ENCODE measurements around the gene MYBBP1A. TPM values are rescaled to one million over a fixed set of nuclear protein-coding genes. Genes with fewer than 3 reads are reported as not detected.

The MYBBP1A gene
- total and polyA plus RNA-seq, 2 of the 4 experiments (the other 2 are of a cell fraction): 22.6 to 45.9 TPM

- peaks cover 17% of the 10 kb centered on the region for H3K36me3 ChIP-seq (ENCODE audit: control insufficient read depth, insufficient read depth, low read length)
- no peak overlapping the region for H2BK120ac ChIP-seq (ENCODE audit: low read depth, low read length)
- no peak for TF ChIP-seq BHLHE40 (IDR thresholded peaks at IDR 0.05; ENCODE audit: low read depth, low read length)
- no peak for TF ChIP-seq CEBPB (IDR thresholded peaks at IDR 0.05; ENCODE audit: low read depth, low read length)
- no peak for TF ChIP-seq SMC3 (IDR thresholded peaks at IDR 0.05; ENCODE audit: low read depth, low read length)
- TF ChIP-seq FOS (IDR thresholded peaks at IDR 0.05; ENCODE audit: low read depth, low read length): no peak
- no peak for TF ChIP-seq RAD21 (IDR thresholded peaks at IDR 0.05; ENCODE audit: low read length)
- TF ChIP-seq, protein P1, sequence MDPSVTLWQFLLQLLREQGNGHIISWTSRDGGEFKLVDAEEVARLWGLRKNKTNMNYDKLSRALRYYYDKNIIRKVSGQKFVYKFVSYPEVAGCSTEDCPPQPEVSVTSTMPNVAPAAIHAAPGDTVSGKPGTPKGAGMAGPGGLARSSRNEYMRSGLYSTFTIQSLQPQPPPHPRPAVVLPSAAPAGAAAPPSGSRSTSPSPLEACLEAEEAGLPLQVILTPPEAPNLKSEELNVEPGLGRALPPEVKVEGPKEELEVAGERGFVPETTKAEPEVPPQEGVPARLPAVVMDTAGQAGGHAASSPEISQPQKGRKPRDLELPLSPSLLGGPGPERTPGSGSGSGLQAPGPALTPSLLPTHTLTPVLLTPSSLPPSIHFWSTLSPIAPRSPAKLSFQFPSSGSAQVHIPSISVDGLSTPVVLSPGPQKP (IDR thresholded peaks at IDR 0.05; ENCODE audit: borderline replicate concordance, low read depth, low read length): no peak
- TF ChIP-seq USF2 (IDR thresholded peaks at IDR 0.05; ENCODE audit: low read depth, low read length): no peak
- no peak for TF ChIP-seq RCOR1 (IDR thresholded peaks at IDR 0.05; ENCODE audit: insufficient replicate concordance, low read length)
- H3K56ac ChIP-seq (ENCODE audit: extremely low read depth, insufficient read depth, low read length): no peak overlapping the region
- H3K4me3 ChIP-seq (ENCODE audit: insufficient read depth, low read depth, low read length): no peak overlapping the region
- no peak overlapping the region for H2BK20ac ChIP-seq (ENCODE audit: low read depth, low read length)
- H2AFZ ChIP-seq (replicated peaks; ENCODE audit: low read length, poor library complexity): no peak overlapping the region
- H2AK5ac ChIP-seq (ENCODE audit: low read depth, low read length): no peak overlapping the region
- H3K9ac ChIP-seq (ENCODE audit: low read depth, low read length): no peak overlapping the region
- no peak overlapping the region for H3K4me2 ChIP-seq (ENCODE audit: low read depth, low read length)
- no peak overlapping the region for H3K27ac ChIP-seq (ENCODE audit: insufficient read depth, low read length)
- H3K14ac ChIP-seq (replicated peaks; ENCODE audit: low read depth, low read length): no peak overlapping the region
- BruUV-seq (replicated peaks): no TSS peak
- H3K27me3 ChIP-seq (ENCODE audit: control insufficient read depth, insufficient read depth, low read length): peaks cover 8% of the 10 kb centered on the region
- H2BK5ac ChIP-seq (ENCODE audit: low read depth, low read length, poor library complexity, severe bottlenecking): no peak overlapping the region
- no peaks in the 10 kb centered on the region for H3K79me1 ChIP-seq (ENCODE audit: low read depth in 1 of 2, low read length in 2 of 2)
- peaks cover 3% of the 10 kb centered on the region; the same call in 1 of the 2 replicates for H3K4me1 ChIP-seq (ENCODE audit: control insufficient read depth, insufficient read depth, low read length)
- H3K18ac ChIP-seq (ENCODE audit: low read depth, low read length): no peak overlapping the region
- ATAC-seq (ENCODE audit: low read depth) (no peak), DNase-seq (no peak)
- intact Hi-C loops (cut with micrococcal nuclease) (no loop called here), in situ Hi-C loops (cut with MboI; ENCODE audit: low sequenced_read_pairs) (no loop called here), dilution Hi-C loops (cut with HindIII; ENCODE audit: low sequenced_read_pairs, unreplicated experiment) (no loop called here)
- H3K9me1 ChIP-seq (ENCODE audit: insufficient read depth, low read length): no peaks in the 10 kb centered on the region
- no peak overlapping the region for H3K23ac ChIP-seq (ENCODE audit: low read depth, low read length)
- H4K5ac ChIP-seq (ENCODE audit: low read depth, low read length): no peak overlapping the region
- H3K9me3 ChIP-seq (ENCODE audit: control insufficient read depth, insufficient read depth, low read length): no peaks in the 10 kb centered on the region
- H4K91ac ChIP-seq (ENCODE audit: insufficient read depth, low read depth, low read length): no peak overlapping the region
- H2AK9ac ChIP-seq (replicated peaks; ENCODE audit: low read depth, low read length, poor library complexity): peak overlapping the region; percentile 5
- H4K20me1 ChIP-seq (ENCODE audit: insufficient read depth, low read length): peaks cover 9% of the 10 kb centered on the region
- 78% methylated on average over 8 of the region's 17 CpGs; no CpG with 5 or more reads in 1 of the 2 experiments for WGBS, 2 experiments (ENCODE audit: extremely low coverage in 2 of 2, insufficient read length in 1 of 2)
- no peak overlapping the region for H4K8ac ChIP-seq (ENCODE audit: low read depth in 2 of 2, low read length in 2 of 2)
- no peak overlapping the region for H2BK15ac ChIP-seq (ENCODE audit: low read depth, low read length)
- H3K4ac ChIP-seq (ENCODE audit: low read depth, low read length): no peak overlapping the region
- POLR2A ChIA-PET (ENCODE audit: unreplicated experiment): no interaction called here
- CTCF ChIA-PET: no interaction called here
These were observed 20.7 kb downstream of the MYBBP1A start for GRCh38 chr17:4534515-4534914.
